KMS-11 (cell line): ENCODE data around the gene PRKAR1B.

ENCODE experiments used
- H2AFZ ChIP-seq: fragments of 200-600 bp; sonication (generic); 2 replicates; pipeline ENCODE4 v1.6.1; 2016; ENCODE audit warnings: antibody characterized with exemption, mixed run types, low read depth
- H3K27ac ChIP-seq: fragments of 200-600 bp; sonication (generic); 2 replicates; pipeline ENCODE4 v1.6.1; 2016; ENCODE audit warnings: mild to moderate bottlenecking, mixed run types
- H3K27me3 ChIP-seq: fragments of 200-600 bp; sonication (generic); 2 replicates; pipeline ENCODE4 v1.6.1; 2017; ENCODE audit warnings: mild to moderate bottlenecking, low read depth, mixed run types, moderate library complexity; ENCODE audit not compliant: insufficient read depth
- H3K36me3 ChIP-seq: fragments of 200-600 bp; sonication (generic); 2 replicates; pipeline ENCODE4 v1.6.1; 2017; ENCODE audit warnings: mild to moderate bottlenecking, mixed run types; ENCODE audit not compliant: insufficient read depth
- H3K4me1 ChIP-seq: fragments of 200-600 bp; sonication (generic); 2 replicates; pipeline ENCODE4 v1.6.1; 2016; ENCODE audit warnings: mild to moderate bottlenecking, low read depth, mixed run types; ENCODE audit not compliant: poor library complexity, severe bottlenecking
- H3K4me2 ChIP-seq: fragments of 200-600 bp; sonication (generic); 2 replicates; pipeline ENCODE4 v1.7.0; 2016; ENCODE audit warnings: mild to moderate bottlenecking, mixed run types
- H3K4me3 ChIP-seq: fragments of 200-600 bp; sonication (generic); IDR thresholded peaks from 2 replicates; pipeline ENCODE4 v1.6.1; 2017; ENCODE audit warnings: low read depth, low read length, mixed read lengths; ENCODE audit not compliant: insufficient read depth
- H3K79me2 ChIP-seq: fragments of 200-600 bp; sonication (generic); 2 replicates; pipeline ENCODE4 v1.6.1; 2016; ENCODE audit warnings: low read depth, mixed run types; ENCODE audit not compliant: insufficient read depth
- H3K9ac ChIP-seq: fragments of 200-600 bp; sonication (generic); 2 replicates; pipeline ENCODE4 v1.6.1; 2016; ENCODE audit warnings: mild to moderate bottlenecking, mixed run types
- H4K20me1 ChIP-seq: fragments of 200-600 bp; sonication (generic); 2 replicates; pipeline ENCODE4 v1.6.1; 2016; ENCODE audit warnings: mild to moderate bottlenecking, mixed run types; ENCODE audit not compliant: insufficient read depth
- TF ChIP-seq, protein P1 (sequence below): fragments of 200-600 bp; sonication (generic); conservative IDR thresholded peaks from 2 replicates; pipeline ENCODE4 v1.6.1; 2017; ENCODE audit warnings: low read depth, mild to moderate bottlenecking, antibody characterized with exemption, low read length, moderate library complexity, mixed read lengths

Gene PRKAR1B

DNA sequence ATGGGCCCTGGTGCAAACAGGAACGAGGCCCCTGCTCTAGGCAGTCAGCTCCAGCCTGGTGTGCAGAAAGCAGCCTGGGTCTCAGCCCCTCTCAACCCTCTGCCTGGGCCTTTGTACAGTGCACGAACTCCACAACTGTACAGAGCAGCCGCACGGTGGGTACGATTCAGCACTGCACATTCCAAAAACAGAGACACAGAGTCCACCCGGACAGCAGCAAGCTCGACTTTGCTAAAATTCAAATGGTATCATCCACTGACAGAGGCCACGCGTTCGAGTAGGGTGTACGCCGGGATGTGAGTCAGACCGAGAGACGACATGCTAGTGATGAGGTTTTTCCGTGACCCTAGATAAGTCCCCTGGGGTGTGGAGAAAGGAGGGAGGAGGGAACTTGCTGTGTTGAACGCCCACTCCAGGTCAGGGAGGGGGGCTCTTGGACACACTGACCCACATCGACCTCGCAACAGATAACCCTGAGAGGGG lies 141.8 kb downstream of the PRKAR1B start:
- H3K4me2 ChIP-seq = no peak overlapping the region
- no peak overlapping the region for H3K27ac ChIP-seq
- TF ChIP-seq, protein P1, sequence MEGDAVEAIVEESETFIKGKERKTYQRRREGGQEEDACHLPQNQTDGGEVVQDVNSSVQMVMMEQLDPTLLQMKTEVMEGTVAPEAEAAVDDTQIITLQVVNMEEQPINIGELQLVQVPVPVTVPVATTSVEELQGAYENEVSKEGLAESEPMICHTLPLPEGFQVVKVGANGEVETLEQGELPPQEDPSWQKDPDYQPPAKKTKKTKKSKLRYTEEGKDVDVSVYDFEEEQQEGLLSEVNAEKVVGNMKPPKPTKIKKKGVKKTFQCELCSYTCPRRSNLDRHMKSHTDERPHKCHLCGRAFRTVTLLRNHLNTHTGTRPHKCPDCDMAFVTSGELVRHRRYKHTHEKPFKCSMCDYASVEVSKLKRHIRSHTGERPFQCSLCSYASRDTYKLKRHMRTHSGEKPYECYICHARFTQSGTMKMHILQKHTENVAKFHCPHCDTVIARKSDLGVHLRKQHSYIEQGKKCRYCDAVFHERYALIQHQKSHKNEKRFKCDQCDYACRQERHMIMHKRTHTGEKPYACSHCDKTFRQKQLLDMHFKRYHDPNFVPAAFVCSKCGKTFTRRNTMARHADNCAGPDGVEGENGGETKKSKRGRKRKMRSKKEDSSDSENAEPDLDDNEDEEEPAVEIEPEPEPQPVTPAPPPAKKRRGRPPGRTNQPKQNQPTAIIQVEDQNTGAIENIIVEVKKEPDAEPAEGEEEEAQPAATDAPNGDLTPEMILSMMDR = no peak
- H3K79me2 ChIP-seq = no peaks in the 10 kb centered on the region
- no peak overlapping the region for H3K4me3 ChIP-seq
- no peak overlapping the region for H2AFZ ChIP-seq
- H3K27me3 ChIP-seq = no peaks in the 10 kb centered on the region
- no peaks in the 10 kb centered on the region for H4K20me1 ChIP-seq
- no peak overlapping the region for H3K9ac ChIP-seq
- no peaks in the 10 kb centered on the region for H3K36me3 ChIP-seq
- no peaks in the 10 kb centered on the region for H3K4me1 ChIP-seq

DNA sequence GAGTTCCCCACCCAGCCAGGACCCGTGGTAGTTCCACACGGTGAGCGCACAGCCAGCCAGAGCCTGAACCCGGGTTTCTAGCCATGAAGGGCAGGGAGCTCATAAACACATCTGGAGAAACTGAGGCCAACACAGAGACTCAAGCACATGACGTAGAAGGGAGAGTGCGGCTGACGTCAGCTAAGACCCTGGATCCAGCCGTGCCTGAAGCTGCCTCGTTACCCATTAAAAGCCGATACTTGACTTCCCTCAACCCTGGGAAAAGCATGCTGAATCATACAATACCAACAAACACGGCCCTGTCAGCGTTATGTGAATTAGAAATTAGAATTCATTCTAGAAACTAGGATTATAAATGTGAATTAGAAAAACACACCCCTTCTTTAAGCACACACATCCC lies 142.3 kb downstream of the PRKAR1B start:
- Histone ChIP-seq H3K36me3 (no peaks in the 10 kb centered on the region), H3K9ac (no peak overlapping the region), H3K4me3 (no peak overlapping the region), H3K27me3 (no peaks in the 10 kb centered on the region), H3K27ac (no peak overlapping the region), H2AFZ (no peak overlapping the region), H3K79me2 (no peaks in the 10 kb centered on the region), H3K4me2 (no peak overlapping the region), H3K4me1 (no peaks in the 10 kb centered on the region), H4K20me1 (no peaks in the 10 kb centered on the region)
- TF ChIP-seq, protein P1 = no peak

DNA sequence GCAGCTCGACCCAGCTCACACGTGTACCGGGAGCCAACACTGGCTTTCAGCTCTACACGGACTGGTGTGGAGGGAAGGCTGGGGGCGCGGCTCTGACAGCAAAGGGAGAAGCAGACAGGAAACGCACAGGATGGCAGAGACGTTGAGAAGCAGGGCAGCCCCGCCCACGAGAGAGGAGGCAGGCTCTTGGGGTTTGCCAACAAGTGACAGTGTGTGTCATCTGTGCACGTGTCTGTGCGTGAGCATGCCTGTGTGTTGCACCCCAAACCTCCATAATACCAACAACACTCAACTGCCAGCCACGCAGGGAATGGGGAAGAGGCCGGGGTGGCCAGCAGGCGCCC lies 143.0 kb downstream of the PRKAR1B start:
- H3K4me1 ChIP-seq = no peaks in the 10 kb centered on the region
- no peaks in the 10 kb centered on the region for H4K20me1 ChIP-seq
- TF ChIP-seq, protein P1 = no peak
- H3K79me2 ChIP-seq = no peaks in the 10 kb centered on the region
- H3K4me3 ChIP-seq = no peak overlapping the region
- no peak overlapping the region for H2AFZ ChIP-seq
- no peaks in the 10 kb centered on the region for H3K27me3 ChIP-seq
- no peak overlapping the region for H3K9ac ChIP-seq
- no peak overlapping the region for H3K4me2 ChIP-seq
- no peaks in the 10 kb centered on the region for H3K36me3 ChIP-seq
- H3K27ac ChIP-seq = no peak overlapping the region

DNA sequence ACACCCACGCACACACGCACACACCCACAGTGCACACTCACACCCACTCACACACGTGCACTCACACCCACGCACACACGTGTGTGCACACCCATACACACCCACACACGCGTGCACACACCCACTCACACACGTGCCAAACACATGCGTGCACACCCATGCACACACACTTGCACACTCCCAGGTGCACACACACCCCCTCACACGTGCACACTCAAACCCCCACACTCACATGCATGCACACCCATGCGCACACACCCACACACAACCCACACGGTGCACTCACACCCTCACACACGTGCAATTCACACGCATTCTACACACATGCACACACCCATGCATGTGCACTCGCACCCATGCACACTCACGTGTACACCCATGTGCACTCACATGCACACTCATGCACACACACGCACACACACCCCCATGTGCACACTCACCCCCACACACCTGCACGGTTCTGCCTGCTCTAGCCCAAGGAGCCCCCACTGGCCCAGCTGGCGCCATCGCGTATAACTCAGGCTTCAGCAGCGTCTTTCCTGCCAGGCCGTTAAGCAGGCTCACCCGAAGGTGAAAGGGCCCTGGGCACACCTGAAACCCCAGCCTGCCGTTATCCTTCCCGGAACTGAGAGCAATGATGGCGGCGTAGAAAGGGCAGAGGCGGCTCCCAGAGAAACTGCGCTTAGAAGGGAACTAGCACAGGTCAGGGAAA lies 143.5 kb downstream of the PRKAR1B start:
- no peak overlapping the region for H3K27ac ChIP-seq
- no peaks in the 10 kb centered on the region for H3K79me2 ChIP-seq
- no peak overlapping the region for H3K9ac ChIP-seq
- H3K36me3 ChIP-seq = no peaks in the 10 kb centered on the region
- no peaks in the 10 kb centered on the region for H4K20me1 ChIP-seq
- no peak overlapping the region for H3K4me3 ChIP-seq
- TF ChIP-seq, protein P1 = no peak
- H3K27me3 ChIP-seq = no peaks in the 10 kb centered on the region
- no peak overlapping the region for H2AFZ ChIP-seq
- no peaks in the 10 kb centered on the region for H3K4me1 ChIP-seq
- no peak overlapping the region for H3K4me2 ChIP-seq
